Measurements from ENCODE around the gene EPN2.

EPN2 gene

DNA sequence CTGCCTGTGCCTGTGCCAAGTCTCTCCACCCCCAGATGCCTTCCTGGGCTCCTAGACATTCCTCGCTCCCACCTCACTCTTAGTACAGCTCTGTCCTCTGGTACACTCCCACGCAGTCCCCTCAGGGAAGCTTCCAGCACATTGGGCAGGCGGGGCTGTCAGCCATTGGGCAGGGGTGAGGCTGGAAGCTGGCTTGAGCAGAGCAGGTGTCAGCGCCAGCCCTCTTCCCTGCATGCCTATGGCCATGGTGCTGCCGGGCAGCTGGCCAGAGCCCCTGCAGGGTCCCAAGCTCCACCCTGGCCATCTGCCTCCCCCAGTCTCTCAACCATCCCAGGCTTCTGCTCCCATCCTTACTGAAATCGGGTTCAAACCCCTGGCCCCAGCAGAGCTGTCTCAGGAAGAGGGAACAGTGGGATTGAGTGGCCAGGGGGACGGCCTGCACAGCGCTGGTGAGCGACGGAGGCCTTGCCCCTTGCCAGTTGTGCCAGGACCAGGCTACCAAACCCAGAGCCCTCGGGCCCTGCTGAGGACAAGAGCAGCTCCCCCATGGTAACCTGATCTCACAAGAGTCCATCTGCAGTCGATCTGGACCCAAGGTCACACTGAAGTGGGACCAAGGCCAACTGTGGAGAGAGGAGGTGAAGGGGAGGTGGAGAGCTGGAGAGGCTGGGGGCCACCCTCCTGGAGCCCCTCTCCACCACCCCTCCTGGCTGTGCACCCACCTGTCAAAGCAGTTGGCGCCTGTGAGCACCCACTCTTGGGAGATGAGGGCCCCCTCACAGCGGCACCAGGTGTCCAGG, 127.7 kb downstream of the EPN2 start:
- no peaks in the 10 kb centered on the region for H3K9me3 ChIP-seq (ENCODE audit: insufficient read depth, low read length)
- no peak overlapping the region for H3K9ac ChIP-seq (ENCODE audit: low read length)
- H3F3A ChIP-seq (ENCODE audit: insufficient read depth): 0 out of 2 replicates have a peak, but pooled peaks cover 3% of the 10 kb centered on the region
- no peak for TF ChIP-seq EZH2phosphoT487 (conservative IDR thresholded peaks at IDR 0.05; ENCODE audit: low read length)
- TF ChIP-seq, protein P1, sequence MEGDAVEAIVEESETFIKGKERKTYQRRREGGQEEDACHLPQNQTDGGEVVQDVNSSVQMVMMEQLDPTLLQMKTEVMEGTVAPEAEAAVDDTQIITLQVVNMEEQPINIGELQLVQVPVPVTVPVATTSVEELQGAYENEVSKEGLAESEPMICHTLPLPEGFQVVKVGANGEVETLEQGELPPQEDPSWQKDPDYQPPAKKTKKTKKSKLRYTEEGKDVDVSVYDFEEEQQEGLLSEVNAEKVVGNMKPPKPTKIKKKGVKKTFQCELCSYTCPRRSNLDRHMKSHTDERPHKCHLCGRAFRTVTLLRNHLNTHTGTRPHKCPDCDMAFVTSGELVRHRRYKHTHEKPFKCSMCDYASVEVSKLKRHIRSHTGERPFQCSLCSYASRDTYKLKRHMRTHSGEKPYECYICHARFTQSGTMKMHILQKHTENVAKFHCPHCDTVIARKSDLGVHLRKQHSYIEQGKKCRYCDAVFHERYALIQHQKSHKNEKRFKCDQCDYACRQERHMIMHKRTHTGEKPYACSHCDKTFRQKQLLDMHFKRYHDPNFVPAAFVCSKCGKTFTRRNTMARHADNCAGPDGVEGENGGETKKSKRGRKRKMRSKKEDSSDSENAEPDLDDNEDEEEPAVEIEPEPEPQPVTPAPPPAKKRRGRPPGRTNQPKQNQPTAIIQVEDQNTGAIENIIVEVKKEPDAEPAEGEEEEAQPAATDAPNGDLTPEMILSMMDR (IDR thresholded peaks at IDR 0.05; ENCODE audit: insufficient read depth, low read length, poor library complexity, severe bottlenecking): no peak
- H2AFZ ChIP-seq (ENCODE audit: low read depth, low read length, severe bottlenecking): no peak overlapping the region
- H3K36me3 ChIP-seq (ENCODE audit: low read length): no peaks in the 10 kb centered on the region
- H3K4me2 ChIP-seq (ENCODE audit: low read depth, low read length, poor library complexity, severe bottlenecking): no peak overlapping the region
- no peaks in the 10 kb centered on the region for H3K9me2 ChIP-seq (replicated peaks; ENCODE audit: insufficient read depth, low read length)
- H3K27ac ChIP-seq (ENCODE audit: low read depth, low read length): no peak overlapping the region
- H3K27me3 ChIP-seq (ENCODE audit: low read length): no peaks in the 10 kb centered on the region
- no peaks in the 10 kb centered on the region for H4K20me1 ChIP-seq (ENCODE audit: low read depth, low read length)
- no peaks in the 10 kb centered on the region for H3K79me2 ChIP-seq (ENCODE audit: insufficient read depth, low read length)
- no peak overlapping the region for H3K4me3 ChIP-seq (ENCODE audit: insufficient read depth, low read length, poor library complexity, severe bottlenecking)

DNA sequence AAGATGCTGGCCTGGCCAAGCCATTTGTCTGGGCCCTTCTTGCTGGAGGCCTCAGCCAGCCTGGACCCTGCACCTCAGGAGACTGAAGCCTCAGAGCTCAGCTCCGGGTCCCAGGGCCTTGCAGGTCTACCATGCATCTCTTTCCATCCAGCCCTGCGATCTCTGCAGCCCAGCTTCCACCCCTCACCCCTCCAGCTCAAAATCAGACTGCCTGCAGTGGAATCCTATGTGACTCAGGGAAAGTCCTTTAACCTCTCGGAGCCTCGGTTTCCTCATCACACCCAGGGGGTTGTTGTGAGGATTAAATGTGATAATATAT, 128.3 kb downstream of the EPN2 start:
- no peaks in the 10 kb centered on the region for H3K9me2 ChIP-seq (replicated peaks; ENCODE audit: insufficient read depth, low read length)
- H3K9me3 ChIP-seq (ENCODE audit: insufficient read depth, low read length): no peaks in the 10 kb centered on the region
- H3F3A ChIP-seq (ENCODE audit: insufficient read depth): 0 out of 2 replicates have a peak, but pooled peaks cover 3% of the 10 kb centered on the region
- no peaks in the 10 kb centered on the region for H3K27me3 ChIP-seq (ENCODE audit: low read length)
- H3K79me2 ChIP-seq (ENCODE audit: insufficient read depth, low read length): no peaks in the 10 kb centered on the region
- no peak for TF ChIP-seq EZH2phosphoT487 (conservative IDR thresholded peaks at IDR 0.05; ENCODE audit: low read length)
- TF ChIP-seq, protein P1 (IDR thresholded peaks at IDR 0.05; ENCODE audit: insufficient read depth, low read length, poor library complexity, severe bottlenecking): no peak
- H3K36me3 ChIP-seq (ENCODE audit: low read length): no peaks in the 10 kb centered on the region
- H3K4me2 ChIP-seq (ENCODE audit: low read depth, low read length, poor library complexity, severe bottlenecking): no peak overlapping the region
- no peak overlapping the region for H3K9ac ChIP-seq (ENCODE audit: low read length)
- no peak overlapping the region for H3K4me3 ChIP-seq (ENCODE audit: insufficient read depth, low read length, poor library complexity, severe bottlenecking)
- H4K20me1 ChIP-seq (ENCODE audit: low read depth, low read length): no peaks in the 10 kb centered on the region
- H3K27ac ChIP-seq (ENCODE audit: low read depth, low read length): no peak overlapping the region
- H2AFZ ChIP-seq (ENCODE audit: low read depth, low read length, severe bottlenecking): no peak overlapping the region

DNA sequence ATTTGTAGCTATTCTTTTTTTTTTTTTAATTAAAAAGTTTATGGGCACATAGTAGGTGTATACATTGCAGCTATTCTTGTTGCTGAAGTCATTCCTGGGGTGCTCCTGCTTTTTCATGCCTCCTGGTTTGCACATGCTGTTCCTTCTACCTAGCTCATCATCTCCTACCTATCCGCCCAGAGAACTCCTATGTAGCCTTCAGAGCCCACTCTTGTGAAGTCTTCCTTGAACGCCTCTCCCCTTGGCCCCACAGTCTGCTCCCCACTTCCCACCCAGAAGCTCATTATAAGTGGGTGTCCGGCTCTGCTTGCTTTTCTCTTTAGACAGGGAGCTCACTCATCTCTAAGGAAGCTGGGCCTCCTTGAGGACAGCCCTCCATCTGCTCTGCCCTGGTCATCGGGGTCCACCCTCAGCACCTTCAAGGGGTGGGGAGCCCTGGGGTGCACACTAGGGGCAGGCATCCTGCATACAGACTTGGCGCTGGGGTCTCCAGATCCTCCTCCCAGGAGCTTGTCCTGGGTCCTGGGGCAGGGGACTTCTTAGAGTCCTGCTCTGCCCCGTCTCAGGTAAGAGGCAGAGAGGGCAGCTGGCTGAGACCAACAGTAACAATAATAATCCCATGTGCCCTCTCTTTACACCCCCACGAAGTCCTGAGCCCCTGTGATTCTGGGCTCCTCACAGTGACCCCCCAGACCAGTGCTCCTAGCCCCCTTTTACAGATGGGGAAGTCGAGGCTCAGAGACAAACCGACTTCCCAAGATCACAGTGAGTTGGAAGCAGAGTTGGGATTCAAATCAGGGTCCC, 128.9 kb downstream of the EPN2 start:
- TF ChIP-seq, protein P1 (IDR thresholded peaks at IDR 0.05; ENCODE audit: insufficient read depth, low read length, poor library complexity, severe bottlenecking): no peak
- no peak for TF ChIP-seq EZH2phosphoT487 (conservative IDR thresholded peaks at IDR 0.05; ENCODE audit: low read length)
- H2AFZ ChIP-seq (ENCODE audit: low read depth, low read length, severe bottlenecking): no peak overlapping the region
- H3K9me3 ChIP-seq (ENCODE audit: insufficient read depth, low read length): no peaks in the 10 kb centered on the region
- no peaks in the 10 kb centered on the region for H3K79me2 ChIP-seq (ENCODE audit: insufficient read depth, low read length)
- no peak overlapping the region for H3K4me2 ChIP-seq (ENCODE audit: low read depth, low read length, poor library complexity, severe bottlenecking)
- H3K36me3 ChIP-seq (ENCODE audit: low read length): no peaks in the 10 kb centered on the region
- H3K27ac ChIP-seq (ENCODE audit: low read depth, low read length): no peak overlapping the region
- H3K27me3 ChIP-seq (ENCODE audit: low read length): no peaks in the 10 kb centered on the region
- H3K9ac ChIP-seq (ENCODE audit: low read length): no peak overlapping the region
- H3K4me3 ChIP-seq (ENCODE audit: insufficient read depth, low read length, poor library complexity, severe bottlenecking): no peak overlapping the region
- H3K9me2 ChIP-seq (replicated peaks; ENCODE audit: insufficient read depth, low read length): no peaks in the 10 kb centered on the region
- H4K20me1 ChIP-seq (ENCODE audit: low read depth, low read length): no peaks in the 10 kb centered on the region; the same call in 1 of the 2 replicates
- H3F3A ChIP-seq (ENCODE audit: insufficient read depth): 0 out of 2 replicates have a peak, but pooled peaks cover 3% of the 10 kb centered on the region

All from SU-DHL-6 (cell line).